H9 (cell line): Measurements from ENCODE around the gene HS6ST3. TPM values are rescaled to one million over a fixed set of nuclear protein-coding genes. Genes with fewer than 3 reads are reported as not detected.

Experiments
- DNase-seq: peaks from one replicate; pipeline ENCODE4 v3.0.0-alpha.2; 2017
- H2AFZ ChIP-seq: one replicate; pipeline ENCODE4 v1.6.1; 2013; ENCODE audit warnings: mild to moderate bottlenecking, low read length, control low read depth, moderate library complexity
- H2AK5ac ChIP-seq: 2 replicates; pipeline ENCODE4 v1.6.1; 2013; ENCODE audit warnings: low read length, control low read depth, mixed read lengths; ENCODE audit not compliant: insufficient read length
- H2BK120ac ChIP-seq: one replicate; pipeline ENCODE4 v1.6.1; 2013; ENCODE audit warnings: low read depth, mild to moderate bottlenecking, low read length, control low read depth, inconsistent platforms; ENCODE audit not compliant: poor library complexity, severe bottlenecking
- H2BK12ac ChIP-seq: 2 replicates; pipeline ENCODE4 v1.6.1; 2013; ENCODE audit warnings: low read length, control low read depth, mixed read lengths, low read depth; ENCODE audit not compliant: insufficient read length
- H2BK15ac ChIP-seq: 2 replicates; pipeline ENCODE4 v1.6.1; 2013; ENCODE audit warnings: low read depth, low read length, control low read depth
- H2BK20ac ChIP-seq: one replicate; pipeline ENCODE4 v1.6.1; 2013; ENCODE audit warnings: low read depth, mild to moderate bottlenecking, low read length, control low read depth, inconsistent platforms; ENCODE audit not compliant: poor library complexity, severe bottlenecking
- H2BK5ac ChIP-seq: 2 replicates; pipeline ENCODE4 v1.6.1; 2013; ENCODE audit warnings: low read length, control low read depth, mixed read lengths; ENCODE audit not compliant: insufficient read length
- H3K14ac ChIP-seq: 2 replicates; pipeline ENCODE4 v1.6.1; 2013; ENCODE audit warnings: low read length, control low read depth; ENCODE audit not compliant: insufficient read depth
- H3K18ac ChIP-seq: 2 replicates; pipeline ENCODE4 v1.6.1; 2013; ENCODE audit warnings: low read depth, mild to moderate bottlenecking, mixed read lengths, low read length, control low read depth; ENCODE audit not compliant: insufficient read length
- H3K23ac ChIP-seq: 2 replicates; pipeline ENCODE4 v1.6.1; 2013; ENCODE audit warnings: low read length, control low read depth, mixed read lengths, low read depth; ENCODE audit not compliant: insufficient read length
- H3K23me2 ChIP-seq: 2 replicates; pipeline ENCODE4 v1.6.1; 2013; ENCODE audit warnings: low read depth, mild to moderate bottlenecking, mixed read lengths, low read length, control low read depth; ENCODE audit not compliant: insufficient read length, poor library complexity, severe bottlenecking
- H3K27ac ChIP-seq: 2 replicates; pipeline ENCODE4 v1.5.1; 2013; ENCODE audit warnings: low read length, control low read depth, mixed read lengths, low read depth; ENCODE audit not compliant: insufficient read length
- H3K27me3 ChIP-seq: 2 replicates; pipeline ENCODE4 v1.6.1; 2013; ENCODE audit warnings: low read length, control low read depth, inconsistent platforms; ENCODE audit not compliant: insufficient read depth
- H3K4ac ChIP-seq: 2 replicates; pipeline ENCODE4 v1.6.1; 2013; ENCODE audit warnings: low read depth, mild to moderate bottlenecking, control low read depth, inconsistent platforms, low read length, moderate library complexity
- H3K4me1 ChIP-seq: 2 replicates; pipeline ENCODE4 v1.6.1; 2013; ENCODE audit warnings: low read length, control low read depth, inconsistent platforms; ENCODE audit not compliant: insufficient read depth
- H3K4me2 ChIP-seq: 2 replicates; pipeline ENCODE4 v1.6.1; 2013; ENCODE audit warnings: low read length, control low read depth, mixed read lengths; ENCODE audit not compliant: insufficient read length, insufficient read depth
- H3K56ac ChIP-seq: 2 replicates; pipeline ENCODE4 v1.6.1; 2013; ENCODE audit warnings: low read depth, mild to moderate bottlenecking, mixed read lengths, low read length, control low read depth; ENCODE audit not compliant: insufficient read length
- H3K79me1 ChIP-seq: 2 replicates; pipeline ENCODE4 v1.6.1; 2013; ENCODE audit warnings: low read depth, mild to moderate bottlenecking, moderate library complexity, low read length, control low read depth, inconsistent platforms; ENCODE audit not compliant: insufficient read depth, poor library complexity, severe bottlenecking
- H3K79me2 ChIP-seq: 2 replicates; pipeline ENCODE4 v1.6.1; 2013; ENCODE audit warnings: low read length, control low read depth, inconsistent platforms; ENCODE audit not compliant: insufficient read depth
- H3K9ac ChIP-seq: 2 replicates; pipeline ENCODE4 v1.6.1; 2013; ENCODE audit warnings: low read length, control low read depth, mixed read lengths; ENCODE audit not compliant: insufficient read length; ENCODE audit errors: extremely low read depth
- H3K9me3 ChIP-seq: one replicate; pipeline ENCODE4 v1.6.1; 2013; ENCODE audit warnings: low read depth, low read length, inconsistent platforms; ENCODE audit not compliant: control insufficient read depth
- H3T11ph ChIP-seq: one replicate; pipeline ENCODE4 v1.6.1; 2013; ENCODE audit warnings: mild to moderate bottlenecking, low read length, control low read depth, inconsistent platforms
- H4K20me1 ChIP-seq: one replicate; pipeline ENCODE4 v1.6.1; 2013; ENCODE audit not compliant: control insufficient read depth, insufficient read length, insufficient read depth
- H4K5ac ChIP-seq: 2 replicates; pipeline ENCODE4 v1.6.1; 2013; ENCODE audit warnings: low read depth, mild to moderate bottlenecking, mixed read lengths, low read length, control low read depth; ENCODE audit not compliant: insufficient read length
- H4K8ac ChIP-seq: replicated peaks from 2 replicates; pipeline ENCODE4 v1.6.1; 2013; ENCODE audit warnings: low read length, control low read depth, mixed read lengths, low read depth; ENCODE audit not compliant: insufficient read length
- H4K91ac ChIP-seq: 2 replicates; pipeline ENCODE4 v1.6.1; 2013; ENCODE audit warnings: low read depth, mild to moderate bottlenecking, moderate library complexity, mixed read lengths, low read length, control low read depth; ENCODE audit not compliant: insufficient read length
- H3K27ac Mint-ChIP-seq, 3 experiments: 2 replicates in 2 of 3; 3 replicates in 1 of 3; pipeline ENCODE4 v1.8.0; 2020 to 2021; ENCODE audit warnings: mixed read lengths in 3 of 3, mild to moderate bottlenecking in 1 of 3, moderate library complexity in 1 of 3
- H3K27me3 Mint-ChIP-seq: 2 replicates; pipeline ENCODE4 v1.8.0; 2021; ENCODE audit warnings: low read depth, mild to moderate bottlenecking, moderate library complexity, mixed read lengths
- H3K36me3 Mint-ChIP-seq, 3 experiments: 2 replicates in 2 of 3; 3 replicates in 1 of 3; pipeline ENCODE4 v1.8.0; 2020 to 2021; ENCODE audit warnings: low read depth in 3 of 3, mixed read lengths in 3 of 3; ENCODE audit not compliant: insufficient read depth in 1 of 3
- H3K4me1 Mint-ChIP-seq, 2 experiments: 2 replicates each; pipeline ENCODE4 v1.8.0; 2020; ENCODE audit warnings: mixed read lengths in 2 of 2
- H3K4me3 Mint-ChIP-seq, 2 experiments: 2 replicates in 1 of 2; 3 replicates in 1 of 2; pipeline ENCODE4 v1.8.0; 2020 to 2021; ENCODE audit warnings: mild to moderate bottlenecking in 2 of 2, mixed read lengths in 2 of 2, moderate library complexity in 1 of 2
- H3K9me3 Mint-ChIP-seq, 2 experiments: 2 replicates in 1 of 2; 3 replicates in 1 of 2; pipeline ENCODE4 v1.8.0; 2020; ENCODE audit warnings: mild to moderate bottlenecking in 2 of 2, mixed read lengths in 2 of 2, moderate library complexity in 1 of 2
- CTCF ChIP-seq: fragments of 200-600 bp; sonication (generic); conservative IDR thresholded peaks from 3 replicates; pipeline ENCODE4 v1.8.0; 2021; ENCODE audit warnings: antibody characterized with exemption, mild to moderate bottlenecking
- WGBS: extraction: QIAGEN DNeasy Blood & Tissue Kit; methylation state at CpG from one replicate; pipeline ENCODE4 v1.1.7; 2013; ENCODE audit warnings: missing lambda C conversion rate, low lambda C conversion rate, mixed read lengths; ENCODE audit not compliant: insufficient read length; ENCODE audit errors: extremely low coverage; 5-methylcytosine and 5-hydroxymethylcytosine counted together
- total RNA-seq: library from RNA; stranded (reverse); gene quantifications from 2 replicates; pipeline ENCODE4 v1.2.1, GENCODE V29; 2021

HS6ST3 gene
- total RNA-seq, 1 experiment from 2014 or later, result 0.44 TPM

- H2BK120ac ChIP-seq, result no peak overlapping the region
- WGBS, result no CpG with 5 or more reads among the region's 5 CpGs
- no peak overlapping the region for H3K18ac ChIP-seq
- no peaks in the 10 kb centered on the region for H3K79me2 ChIP-seq
- H3K14ac ChIP-seq, result no peak overlapping the region
- H2AK5ac ChIP-seq, result no peak overlapping the region
- H3K79me1 ChIP-seq, result no peaks in the 10 kb centered on the region
- no peaks in the 10 kb centered on the region for H3K9me3 ChIP-seq
- no peak overlapping the region for H4K5ac ChIP-seq
- H3K23me2 ChIP-seq, result no peaks in the 10 kb centered on the region
- Mint-ChIP-seq H3K9me3 (0 out of 5 replicates have a peak, but pooled peaks cover 0 to 3% of the 10 kb centered on the region in 2 experiments), H3K36me3 (no peaks in the 10 kb centered on the region; a peak in 1 of 7 replicates), H3K27me3 (no peaks in the 10 kb centered on the region), H3K4me3 (no peak overlapping the region), H3K27ac (no peak overlapping the region), H3K4me1 (0 out of 4 replicates have a peak, but pooled peaks cover 0 to 2% of the 10 kb centered on the region in 2 experiments)
- no peak overlapping the region for H2BK15ac ChIP-seq
- no peak overlapping the region for H3K4me2 ChIP-seq
- H3K27me3 ChIP-seq, result no peaks in the 10 kb centered on the region
- H4K20me1 ChIP-seq, result no peaks in the 10 kb centered on the region
- H2BK12ac ChIP-seq, result no peak overlapping the region
- no peak overlapping the region for H3T11ph ChIP-seq
- no peak overlapping the region for H2BK20ac ChIP-seq
- no peak overlapping the region for H4K91ac ChIP-seq
- no peak for TF ChIP-seq CTCF
- DNase-seq, result no peak
- H3K23ac ChIP-seq, result no peak overlapping the region
- H3K27ac ChIP-seq, result no peak overlapping the region
- no peak overlapping the region for H3K56ac ChIP-seq
- H3K4me1 ChIP-seq, result no peaks in the 10 kb centered on the region
- no peak overlapping the region for H2BK5ac ChIP-seq
- no peak overlapping the region for H2AFZ ChIP-seq
- H4K8ac ChIP-seq, result no peak overlapping the region
- no peak overlapping the region for H3K9ac ChIP-seq
- H3K4ac ChIP-seq, result no peak overlapping the region
Observed at GRCh38 chr13:96490496-96490989, 400.6 kb downstream of the HS6ST3 start.
